Endothelial cell of umbilical vein (primary cell): ENCODE measurements around the gene DAB2IP.

Experiments
- EZH2 ChIP-seq: IDR thresholded peaks from 2 replicates; pipeline ENCODE4 v1.6.1; 2012; ENCODE audit warnings: borderline replicate concordance, low read depth, mild to moderate bottlenecking, moderate library complexity, low read length, inconsistent platforms; ENCODE audit not compliant: severe bottlenecking
- POLR2AphosphoS5 ChIP-seq: IDR thresholded peaks from 2 replicates; pipeline ENCODE4 v1.6.1; 2012; ENCODE audit warnings: low read depth, mild to moderate bottlenecking, control low read depth, low read length, moderate library complexity; ENCODE audit not compliant: insufficient read depth
- TF ChIP-seq, protein P1 (sequence below), 2 donors: IDR thresholded peaks; 1 replicate in 1 of 2; 2 replicates in 1 of 2; pipeline ENCODE4 v1.5.1; 2011; ENCODE audit warnings: low read length in 2 of 2, mild to moderate bottlenecking in 2 of 2, moderate library complexity in 2 of 2, control low read depth in 1 of 2, inconsistent platforms in 1 of 2, low read depth in 1 of 2; ENCODE audit not compliant: insufficient read depth in 1 of 2; ENCODE audit errors: extremely low read depth in 1 of 2

DNA sequence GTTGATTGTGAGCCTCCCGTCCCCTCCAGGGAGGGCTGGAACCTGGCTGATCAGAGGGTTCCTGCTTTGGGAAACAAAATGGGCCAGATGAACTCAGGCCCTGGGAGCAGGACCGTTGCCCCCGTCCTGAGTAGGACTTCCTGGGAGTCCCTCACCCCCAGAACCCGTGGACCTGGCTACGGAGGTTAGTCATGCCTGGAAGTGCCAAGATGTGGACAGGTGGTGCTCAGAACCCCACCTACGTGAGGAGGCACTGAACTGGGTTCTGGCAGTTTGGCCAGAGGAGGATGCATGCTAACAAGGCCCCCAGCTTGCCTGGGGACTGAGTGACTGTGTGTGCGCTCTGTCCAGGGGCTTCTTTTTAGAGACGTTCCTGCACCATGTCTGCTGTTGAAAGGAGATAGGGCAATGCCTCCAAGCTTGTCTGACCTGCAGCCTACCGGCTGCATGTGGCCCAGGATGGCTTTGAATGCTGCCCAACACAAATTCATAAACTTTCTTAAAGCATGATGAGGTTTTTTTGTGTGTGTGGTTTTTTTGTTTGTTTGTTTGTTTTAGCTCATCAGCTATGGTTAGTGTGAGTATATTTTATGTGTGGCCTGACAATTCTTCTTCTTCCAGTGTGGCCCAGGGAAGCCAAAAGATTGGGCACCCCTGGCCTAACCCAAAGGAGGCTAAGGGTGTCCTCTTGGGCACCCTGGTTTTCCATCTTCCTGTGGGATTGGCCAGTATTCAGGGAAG lies 1.8 kb upstream of the DAB2IP start:
- TF ChIP-seq, protein P1, sequence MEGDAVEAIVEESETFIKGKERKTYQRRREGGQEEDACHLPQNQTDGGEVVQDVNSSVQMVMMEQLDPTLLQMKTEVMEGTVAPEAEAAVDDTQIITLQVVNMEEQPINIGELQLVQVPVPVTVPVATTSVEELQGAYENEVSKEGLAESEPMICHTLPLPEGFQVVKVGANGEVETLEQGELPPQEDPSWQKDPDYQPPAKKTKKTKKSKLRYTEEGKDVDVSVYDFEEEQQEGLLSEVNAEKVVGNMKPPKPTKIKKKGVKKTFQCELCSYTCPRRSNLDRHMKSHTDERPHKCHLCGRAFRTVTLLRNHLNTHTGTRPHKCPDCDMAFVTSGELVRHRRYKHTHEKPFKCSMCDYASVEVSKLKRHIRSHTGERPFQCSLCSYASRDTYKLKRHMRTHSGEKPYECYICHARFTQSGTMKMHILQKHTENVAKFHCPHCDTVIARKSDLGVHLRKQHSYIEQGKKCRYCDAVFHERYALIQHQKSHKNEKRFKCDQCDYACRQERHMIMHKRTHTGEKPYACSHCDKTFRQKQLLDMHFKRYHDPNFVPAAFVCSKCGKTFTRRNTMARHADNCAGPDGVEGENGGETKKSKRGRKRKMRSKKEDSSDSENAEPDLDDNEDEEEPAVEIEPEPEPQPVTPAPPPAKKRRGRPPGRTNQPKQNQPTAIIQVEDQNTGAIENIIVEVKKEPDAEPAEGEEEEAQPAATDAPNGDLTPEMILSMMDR (IDR thresholded peaks at IDR 0.05; ENCODE audit: extremely low read depth in 1 of 2, insufficient read depth in 1 of 2, low read depth in 1 of 2, low read length in 2 of 2) = no peak
- no peak for TF ChIP-seq POLR2AphosphoS5
- TF ChIP-seq EZH2 = no peak
